GM19351 (cell line): Measurements from ENCODE around the gene PHLDB2.
A peak's percentile ranks its signal among the peaks of the same experiment; 100 is the strongest.

Experiments used
- ATAC-seq: cut with Tn5 transposase; IDR thresholded peaks from one replicate; pipeline ENCODE4 v1.9.1; 2021; ENCODE audit warnings: mild to moderate bottlenecking, moderate library complexity; ENCODE audit not compliant: unreplicated experiment

PHLDB2 gene

GRCh38 chr3:111956449-111956848 lies 97.4 kb downstream of the PHLDB2 start:
- ATAC-seq = no peak

- ATAC-seq = no peak
Observed at GRCh38 chr3:111956995-111957734, 98.1 kb downstream of the PHLDB2 start.

GRCh38 chr3:111961461-111962164 lies 102.5 kb downstream of the PHLDB2 start:
- no peak for ATAC-seq

GRCh38 chr3:111963424-111963823 lies 104.4 kb downstream of the PHLDB2 start:
- ATAC-seq = no peak

GRCh38 chr3:111965484-111965883 lies 106.4 kb downstream of the PHLDB2 start:
- ATAC-seq = no peak

- no peak for ATAC-seq
Observed at GRCh38 chr3:111967068-111967467, 108.0 kb downstream of the PHLDB2 start.

DNA sequence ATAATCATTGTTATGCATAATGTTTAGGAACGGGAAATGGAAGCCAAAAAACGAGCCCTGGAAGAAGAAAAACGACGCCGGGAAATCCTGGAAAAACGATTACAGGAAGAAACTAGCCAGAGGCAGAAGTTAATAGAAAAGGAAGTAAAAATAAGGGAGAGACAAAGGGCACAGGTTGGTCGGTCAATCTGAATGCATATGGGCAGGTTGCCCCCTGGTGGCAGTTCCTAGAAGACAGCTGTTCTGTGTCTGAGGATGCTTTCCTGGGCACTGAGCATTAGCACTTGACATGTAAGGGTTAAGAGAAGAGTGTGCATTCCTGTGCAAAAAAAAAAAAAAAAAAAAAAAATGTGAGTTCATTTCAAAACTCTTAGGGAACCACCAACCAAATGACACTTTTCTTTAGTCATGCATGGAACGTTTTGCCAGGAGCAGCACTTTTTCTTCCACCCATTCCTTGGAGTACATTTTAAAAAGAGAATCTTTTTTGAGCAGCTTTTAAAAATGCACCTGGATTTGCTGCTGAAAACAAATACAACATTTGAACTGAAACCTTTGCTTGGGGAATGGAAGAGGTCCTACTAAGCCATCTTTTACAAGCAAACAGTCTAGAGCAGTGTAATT lies 108.7 kb downstream of the PHLDB2 start:
- ATAC-seq = peak; percentile 99

- no peak for ATAC-seq
Observed at GRCh38 chr3:111968319-111969054, 109.4 kb downstream of the PHLDB2 start.

GRCh38 chr3:111970376-111970775 lies 111.3 kb downstream of the PHLDB2 start:
- ATAC-seq = no peak

DNA sequence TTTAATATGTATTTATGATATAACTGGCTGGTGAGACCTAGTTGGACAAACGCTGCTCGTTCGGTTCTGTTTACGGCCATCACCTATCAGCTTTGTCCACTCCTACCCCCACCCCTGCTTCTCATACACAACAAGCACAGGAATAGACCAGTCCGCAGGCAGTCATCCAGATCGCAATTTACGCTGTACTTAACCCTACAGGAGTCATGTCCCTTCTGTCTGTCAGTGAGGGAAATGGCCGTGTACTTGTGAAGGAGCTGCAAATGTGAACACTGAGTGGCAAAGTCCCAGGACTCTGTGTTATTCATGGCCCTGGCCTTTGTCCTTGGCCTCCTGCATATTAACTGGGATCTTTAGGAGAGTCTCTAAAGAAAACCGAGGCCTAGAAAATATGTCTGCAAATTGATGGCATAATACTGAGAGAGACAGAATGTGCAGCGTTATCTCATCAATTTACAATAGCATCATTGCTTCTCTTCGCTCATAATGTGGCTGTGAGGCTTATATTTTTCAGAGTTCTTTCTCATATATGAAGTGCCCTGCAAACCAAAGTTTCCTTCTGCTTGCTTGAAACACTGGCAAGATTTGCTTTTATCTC lies 112.6 kb downstream of the PHLDB2 start:
- ATAC-seq = no peak

DNA sequence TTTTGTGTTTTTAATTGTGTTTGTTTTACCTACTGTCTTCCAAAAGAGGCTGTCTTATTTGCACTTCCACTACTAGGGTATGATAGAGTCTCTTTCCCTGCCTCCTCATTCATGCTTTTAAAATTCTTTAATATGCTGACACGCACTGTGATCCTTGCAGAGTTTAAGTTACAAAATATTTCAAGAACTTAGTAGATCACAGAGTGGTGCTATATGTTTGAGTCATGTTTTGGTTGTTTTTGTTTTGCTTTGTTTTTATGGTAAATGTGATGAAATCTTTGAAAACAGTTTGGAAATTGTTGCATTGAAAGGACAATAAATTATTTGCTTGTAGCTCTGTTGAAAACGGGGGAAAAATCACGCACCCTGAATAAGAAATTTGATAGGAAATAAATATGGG lies 113.8 kb downstream of the PHLDB2 start:
- ATAC-seq = no peak

GRCh38 chr3:111975131-111975530 lies 116.1 kb downstream of the PHLDB2 start:
- ATAC-seq = no peak

DNA sequence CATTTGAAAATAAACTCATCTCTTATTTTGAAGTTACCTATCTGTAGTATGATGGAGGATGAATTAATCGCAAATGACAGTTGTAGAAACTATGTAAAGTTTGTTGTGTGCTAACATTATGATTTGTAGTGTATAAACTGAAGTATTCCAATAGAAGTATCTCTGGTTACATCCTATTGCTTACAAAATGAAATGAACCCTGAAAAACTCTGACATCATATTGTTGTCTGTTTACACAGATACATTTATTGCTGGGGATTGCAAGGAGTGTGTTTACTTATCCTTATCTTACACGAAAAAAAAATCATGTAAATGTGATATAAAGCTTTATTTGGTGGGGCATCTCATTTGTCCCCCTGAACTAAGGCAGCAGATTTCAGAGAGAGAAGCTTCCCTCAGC lies 117.2 kb downstream of the PHLDB2 start:
- no peak for ATAC-seq

DNA sequence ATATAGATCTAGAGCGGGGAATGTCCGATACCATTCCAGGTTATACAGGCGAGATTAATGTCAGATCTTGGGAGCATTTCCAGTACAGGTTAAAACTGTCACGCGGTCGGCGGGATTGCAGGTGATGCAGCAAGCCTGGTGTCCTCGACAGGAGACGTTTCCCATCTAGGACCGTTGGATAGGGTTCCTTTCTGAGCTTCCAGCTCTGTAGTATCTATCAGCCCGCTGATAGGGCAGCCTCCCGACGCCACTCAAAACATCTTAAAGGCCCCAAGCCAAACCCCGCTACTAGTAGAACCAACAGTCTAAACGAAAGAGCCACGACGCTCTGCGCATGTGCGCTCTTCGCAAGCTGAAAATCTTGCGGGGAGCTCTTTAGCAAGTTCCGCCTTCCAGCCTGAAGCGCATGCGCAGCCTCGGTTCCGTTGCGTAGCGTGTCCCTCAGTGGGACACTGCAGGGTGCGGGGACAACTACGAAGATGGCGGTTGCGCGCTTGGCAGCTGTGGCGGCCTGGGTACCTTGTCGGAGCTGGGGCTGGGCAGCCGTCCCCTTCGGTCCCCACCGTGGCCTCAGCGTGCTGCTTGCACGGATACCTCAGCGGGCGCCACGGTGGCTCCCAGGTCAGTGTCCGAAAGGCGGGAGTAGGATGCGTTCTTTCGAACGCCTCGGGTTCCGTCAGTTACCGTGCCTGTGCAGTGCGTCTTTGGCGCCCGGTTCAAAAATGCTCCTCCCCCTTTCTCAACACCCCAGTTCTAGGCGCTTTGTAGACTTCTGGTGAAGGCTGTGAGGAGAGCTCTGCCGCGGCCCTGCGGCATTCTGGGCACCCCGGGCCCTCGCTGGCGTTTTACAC lies 119.7 kb downstream of the PHLDB2 start, which contains the start of gene ABHD10:
ABHD10 (plus strand) TSS at position 444 of the 851 bp plus-strand sequence; CDS start at position 480, 36 bp downstream.
- peak; percentile 89 for ATAC-seq

GRCh38 chr3:111979434-111980038 lies 120.5 kb downstream of the PHLDB2 start:
- ATAC-seq = peak; percentile 51

DNA sequence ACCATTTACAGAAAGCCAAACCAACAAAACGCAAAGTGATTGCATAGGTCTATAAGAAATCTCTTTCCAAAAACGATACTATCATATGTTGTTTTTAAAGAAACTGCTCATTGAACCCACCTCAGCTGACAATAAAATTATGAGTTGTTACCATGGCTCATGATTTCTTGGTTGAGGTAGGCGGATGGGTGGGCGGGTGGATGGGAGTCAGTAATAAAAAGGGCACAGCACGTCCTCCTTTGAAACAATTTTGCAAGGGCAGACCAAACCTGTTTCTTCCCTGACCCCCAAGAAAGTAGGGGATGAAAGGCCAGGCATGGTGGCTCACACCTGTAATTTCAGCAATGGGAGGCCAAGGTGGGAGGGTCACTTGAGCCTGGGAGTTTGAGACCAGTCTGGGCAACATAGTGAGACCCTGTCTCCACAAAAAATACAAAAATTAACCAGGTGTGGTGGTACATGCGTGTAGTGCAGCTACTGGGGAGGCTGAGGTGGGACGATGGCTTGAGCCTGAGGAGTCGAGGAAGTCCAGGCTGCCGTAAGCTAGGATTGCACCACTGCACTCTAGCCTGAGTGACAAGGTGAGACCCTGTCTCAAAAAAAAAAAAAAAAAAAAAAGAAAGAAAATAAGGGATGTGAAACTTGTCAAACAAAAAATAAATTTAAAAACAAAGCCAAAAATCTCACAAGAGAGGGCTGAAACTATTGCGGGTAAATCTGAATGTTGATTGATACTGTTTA lies 121.8 kb downstream of the PHLDB2 start:
- ATAC-seq = no peak

DNA sequence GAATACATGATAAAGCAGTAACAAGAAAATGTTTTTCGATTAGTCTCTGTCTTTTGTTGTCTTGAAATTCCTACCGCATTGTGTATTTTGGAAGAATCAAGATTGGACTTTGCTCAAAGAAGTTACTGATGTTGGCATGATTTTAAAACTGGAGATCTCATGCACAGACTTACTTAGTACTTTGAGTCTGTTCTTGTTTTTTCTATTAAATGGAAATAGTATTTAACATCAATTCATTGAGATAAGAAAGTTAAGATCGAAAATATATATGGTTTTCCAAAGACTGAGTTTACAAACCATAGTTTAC lies 122.3 kb downstream of the PHLDB2 start:
- no peak for ATAC-seq

DNA sequence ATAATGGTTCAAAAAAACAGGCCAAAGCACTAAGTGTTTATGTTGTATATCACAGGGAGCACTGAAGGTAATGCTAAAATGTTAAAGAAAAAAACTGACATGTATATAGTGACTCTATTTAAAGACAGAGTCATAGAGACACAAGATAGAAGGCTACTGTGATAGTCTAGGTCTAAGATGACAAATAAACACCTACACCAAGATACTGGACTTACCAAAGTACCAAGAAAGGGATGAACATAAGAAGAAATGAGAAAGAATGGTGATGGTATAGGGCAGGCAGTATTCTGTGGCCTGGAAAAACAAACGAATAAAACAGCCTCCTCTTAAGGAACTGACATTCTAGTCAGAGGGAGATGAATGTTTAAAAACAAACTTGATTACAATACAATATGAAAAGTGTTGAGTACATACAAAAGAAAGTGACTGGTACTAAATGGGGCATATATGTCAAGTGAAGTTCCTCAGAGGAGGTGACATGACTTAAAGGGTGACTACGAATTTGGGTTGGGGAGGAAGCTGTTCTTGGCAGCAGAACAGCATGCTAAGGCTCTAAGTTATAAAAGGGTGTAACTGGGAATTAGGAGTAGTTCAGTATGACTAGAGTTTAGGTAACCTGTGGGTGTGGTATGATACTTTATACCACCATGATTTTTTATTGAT lies 125.7 kb downstream of the PHLDB2 start:
- no peak for ATAC-seq
